Left forelimb (tissue), 1 donor: ENCODE results near the gene CELSR1.

Experiments
- DNase-seq: peaks from one replicate; pipeline ENCODE4 v3.0.0-alpha.2; 2018; ENCODE audit warnings: low spot score

The CELSR1 gene

DNA sequence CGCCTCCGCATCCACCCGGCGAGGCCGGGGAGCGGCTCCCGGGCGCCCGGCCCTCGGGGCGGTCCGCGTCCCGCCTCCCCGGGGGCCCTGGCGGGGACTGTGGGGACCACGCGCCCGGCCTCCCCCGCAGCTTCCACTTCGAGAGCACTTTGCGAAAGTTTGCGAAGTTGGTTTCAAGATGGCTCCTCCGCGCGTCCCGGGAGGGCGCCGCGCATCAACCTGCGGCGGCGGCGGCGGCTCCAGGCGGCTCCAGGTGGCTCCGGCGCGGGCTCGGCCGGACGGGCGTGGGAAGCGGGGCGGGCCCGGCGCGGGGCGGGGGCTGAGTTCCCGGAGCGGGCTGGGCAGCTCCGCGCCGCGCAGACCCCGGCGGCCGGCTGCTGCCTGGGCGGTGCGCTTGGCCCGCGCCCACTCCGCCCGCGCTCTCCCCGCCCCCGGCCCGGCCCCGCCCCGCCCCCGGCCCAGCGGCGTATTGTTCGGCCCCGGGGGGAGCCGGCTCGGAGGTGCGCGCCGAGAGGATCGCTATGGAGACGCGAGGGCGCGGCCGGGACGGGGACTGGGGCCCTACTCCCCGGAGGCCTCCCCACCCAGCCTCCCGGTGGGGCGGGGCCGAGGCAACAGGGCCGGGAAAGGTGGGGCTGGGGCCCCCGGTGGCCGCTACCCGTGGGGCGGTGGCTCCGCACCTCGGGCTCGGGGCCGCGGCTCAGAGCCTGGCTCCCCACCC, at the start of gene CELSR1:
CELSR1 (minus strand) TSS at position 396 of the 721 bp plus-strand sequence. CDS start 450 bp downstream, outside the sequence.
- DNase-seq = no peak

DNA sequence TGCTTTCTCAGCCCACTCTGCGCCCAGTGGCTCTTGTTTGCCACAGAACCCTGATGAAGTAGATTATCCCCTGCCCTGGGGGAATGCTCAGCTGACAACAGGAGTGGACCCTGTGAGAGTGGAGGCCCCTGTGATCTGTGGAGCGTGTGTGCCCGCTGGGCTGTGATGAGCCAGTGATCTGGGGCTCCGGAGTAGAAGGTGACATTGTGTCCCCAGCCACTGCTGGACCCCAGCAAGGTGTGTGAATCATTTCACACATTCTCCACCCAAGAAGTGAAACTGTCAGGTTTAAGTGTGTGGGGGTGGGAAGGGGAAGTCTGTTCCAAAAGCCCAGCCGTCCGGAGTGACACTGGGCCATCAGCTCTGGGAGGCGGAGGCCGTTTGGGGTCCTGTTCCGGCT, 49.6 kb upstream of the CELSR1 start:
- no peak for DNase-seq

GRCh38 chr22:46586531-46587011, 49.2 kb upstream of the CELSR1 start:
- DNase-seq = no peak

DNA sequence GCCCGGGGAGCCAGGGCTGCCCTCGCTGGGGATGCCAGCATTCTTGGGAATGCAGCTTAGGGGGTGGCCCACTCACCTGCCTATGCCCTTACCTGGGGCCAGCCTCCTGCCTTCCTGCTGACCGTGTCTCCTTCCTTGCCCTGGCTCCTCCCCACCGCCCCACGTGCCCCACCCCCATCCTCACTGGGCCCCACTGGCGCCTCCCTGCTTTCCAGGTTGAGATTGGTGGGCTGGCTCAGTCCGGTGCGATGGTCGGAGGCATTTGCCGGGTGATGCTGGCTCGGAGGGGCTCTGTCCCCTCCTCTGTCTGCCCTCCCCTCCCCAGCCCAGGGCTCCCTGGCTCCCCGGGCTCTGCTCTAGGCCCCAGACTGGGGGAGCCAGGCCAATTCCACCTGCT, 48.7 kb upstream of the CELSR1 start:
- no peak for DNase-seq

GRCh38 chr22:46585340-46586122, 48.1 kb upstream of the CELSR1 start:
- DNase-seq = no peak

- no peak for DNase-seq
Observed at GRCh38 chr22:46584081-46584921, 46.9 kb upstream of the CELSR1 start.

DNA sequence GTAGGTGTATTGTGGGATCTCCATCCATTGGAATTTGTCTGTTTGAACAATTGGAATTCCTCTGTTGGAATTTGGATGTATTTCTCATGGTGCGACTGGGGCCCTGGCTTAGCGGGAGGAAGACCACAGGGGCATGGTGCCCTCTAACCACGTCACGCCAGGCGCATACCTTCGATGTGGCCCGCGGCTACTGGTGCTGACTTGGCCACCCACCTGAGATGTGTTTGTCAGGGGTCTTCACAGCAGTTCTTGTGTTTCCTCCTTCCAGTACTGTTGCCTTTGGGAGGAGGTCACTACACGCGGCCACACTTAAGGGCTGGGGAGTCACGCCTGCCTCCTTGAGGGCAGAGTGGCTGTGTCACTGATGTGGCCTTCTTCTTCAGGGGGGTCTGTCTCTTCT, 46.2 kb upstream of the CELSR1 start:
- DNase-seq = no peak

- no peak for DNase-seq
Observed at GRCh38 chr22:46582281-46582933, 45.0 kb upstream of the CELSR1 start.

DNA sequence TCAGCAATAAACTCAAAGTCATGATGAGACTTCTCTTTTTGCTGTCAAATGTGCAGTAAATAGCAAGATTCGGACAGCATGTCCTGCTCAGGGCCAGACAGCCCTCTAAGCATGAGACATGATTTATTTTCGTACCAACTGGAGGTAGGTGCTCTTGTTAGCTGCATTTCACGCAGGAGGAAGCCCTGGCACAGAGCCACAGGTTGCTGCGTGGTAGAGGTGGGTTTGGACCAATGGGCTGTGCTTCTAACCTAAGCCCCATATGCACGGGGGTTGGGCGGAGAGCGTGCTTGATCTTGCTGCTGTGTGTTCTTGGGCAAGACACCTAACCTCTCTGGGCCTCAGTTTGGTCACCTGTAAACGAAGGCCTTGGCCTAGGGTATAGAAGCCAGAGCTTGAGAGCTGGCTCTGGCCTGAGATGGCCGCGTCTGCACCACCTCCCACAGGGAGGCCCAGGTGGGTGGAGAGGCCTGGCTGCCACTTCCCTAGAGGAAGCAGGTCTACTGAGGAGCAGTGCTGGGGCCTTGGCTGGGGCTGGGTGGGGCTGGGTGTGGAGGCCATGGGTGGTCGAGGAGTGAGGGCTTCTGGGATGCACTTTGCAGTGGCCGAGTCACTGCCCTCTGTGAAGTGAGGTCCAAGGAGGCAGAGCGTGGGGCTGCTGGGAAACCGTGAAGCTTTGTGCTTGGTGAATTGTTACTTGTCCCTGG, 44.3 kb upstream of the CELSR1 start:
- no peak for DNase-seq

DNA sequence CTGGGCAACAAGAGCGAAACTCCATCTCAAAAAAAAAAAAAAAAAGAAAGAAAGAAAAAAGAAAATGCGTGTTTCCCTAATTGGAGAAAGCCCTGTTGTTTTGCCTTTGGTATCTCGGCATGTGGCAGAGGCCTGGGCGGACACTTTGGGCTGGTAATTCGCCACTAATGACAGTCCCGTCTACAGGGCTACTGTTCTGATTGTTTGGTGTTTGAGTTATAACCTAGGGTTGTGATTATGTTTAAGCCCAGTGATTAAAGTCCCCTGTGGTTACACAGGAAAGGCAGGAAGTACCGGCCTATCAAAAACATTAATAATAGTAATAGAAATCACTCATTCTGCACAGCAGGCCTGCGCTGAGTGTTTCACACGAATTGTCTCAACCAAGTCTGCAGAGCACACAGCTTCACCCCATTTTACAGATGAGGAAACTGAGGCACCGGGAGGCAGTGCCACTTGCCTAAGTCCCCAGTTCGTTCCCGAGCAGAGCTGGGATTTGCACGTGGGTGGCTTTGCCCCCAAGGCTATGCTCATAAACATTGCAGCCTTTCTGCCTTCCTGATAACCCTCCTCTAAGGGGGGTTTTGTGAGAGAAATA, 43.6 kb upstream of the CELSR1 start:
- DNase-seq = no peak

DNA sequence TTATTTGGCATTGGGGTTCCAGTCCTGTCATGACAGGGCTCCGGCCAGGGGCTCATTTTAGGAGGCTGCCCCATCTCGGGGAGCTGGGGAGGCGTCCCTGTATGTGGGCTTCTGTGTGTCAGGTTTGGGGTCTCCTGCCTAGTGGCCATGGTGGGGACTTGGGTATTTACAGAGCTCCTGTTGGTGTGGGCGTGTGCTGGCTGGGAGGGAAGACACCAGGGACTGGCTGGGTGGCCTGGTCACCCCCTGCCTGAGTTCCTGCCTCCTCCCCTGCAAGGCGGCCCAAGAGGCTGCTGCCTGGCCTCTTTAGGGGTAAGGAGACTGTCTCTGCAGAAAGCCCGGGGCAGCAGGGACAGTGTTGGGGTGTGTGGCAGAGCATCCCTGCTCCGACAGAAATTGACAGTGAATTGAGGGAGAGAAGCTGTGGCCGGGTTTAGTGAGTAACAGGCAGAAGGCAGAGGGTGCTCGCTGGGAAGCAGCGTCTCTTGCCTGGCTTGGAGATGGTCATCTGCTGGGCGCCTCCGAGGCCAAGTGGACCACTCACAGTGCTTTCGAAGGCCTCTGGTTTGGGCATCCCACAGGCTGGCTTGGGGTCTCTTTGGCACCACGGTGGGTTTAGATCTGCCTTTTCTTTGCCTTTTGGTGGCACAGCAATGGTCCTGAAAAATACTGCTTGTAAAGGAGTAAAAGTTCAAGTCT, 42.5 kb upstream of the CELSR1 start:
- DNase-seq = no peak

GRCh38 chr22:46578824-46579561, 41.6 kb upstream of the CELSR1 start:
- DNase-seq = no peak

DNA sequence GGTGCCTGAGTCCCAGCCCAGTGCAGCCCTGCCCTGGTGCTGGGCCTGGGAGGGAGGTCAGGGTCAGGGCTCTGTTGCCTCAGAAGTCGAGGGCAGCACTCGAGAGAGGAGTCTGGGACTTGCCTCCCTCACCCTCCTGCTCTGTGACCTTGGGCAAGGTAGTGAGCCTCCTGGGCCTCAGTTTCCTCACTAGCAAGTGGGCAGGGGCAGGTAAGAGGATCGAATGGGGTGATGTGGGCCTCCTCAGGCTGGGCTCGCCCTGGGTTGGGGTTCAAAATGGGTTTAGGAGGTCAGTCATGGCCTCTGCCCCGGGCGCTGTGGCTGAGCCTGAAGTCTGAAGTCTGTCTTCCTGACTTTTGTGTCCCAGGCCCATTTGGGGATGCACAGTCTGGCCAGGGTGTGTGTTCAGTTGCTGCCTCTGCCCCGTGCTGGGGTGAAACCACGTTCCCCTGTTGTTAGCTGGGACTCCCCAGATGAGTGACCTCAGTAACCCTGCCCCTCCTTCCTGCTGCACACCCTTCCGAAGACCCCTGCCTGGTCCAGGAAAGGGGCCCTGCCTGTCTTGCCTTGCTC, 40.9 kb upstream of the CELSR1 start:
- DNase-seq = no peak

- DNase-seq = no peak
Observed at GRCh38 chr22:46577368-46578249, 40.2 kb upstream of the CELSR1 start.

DNA sequence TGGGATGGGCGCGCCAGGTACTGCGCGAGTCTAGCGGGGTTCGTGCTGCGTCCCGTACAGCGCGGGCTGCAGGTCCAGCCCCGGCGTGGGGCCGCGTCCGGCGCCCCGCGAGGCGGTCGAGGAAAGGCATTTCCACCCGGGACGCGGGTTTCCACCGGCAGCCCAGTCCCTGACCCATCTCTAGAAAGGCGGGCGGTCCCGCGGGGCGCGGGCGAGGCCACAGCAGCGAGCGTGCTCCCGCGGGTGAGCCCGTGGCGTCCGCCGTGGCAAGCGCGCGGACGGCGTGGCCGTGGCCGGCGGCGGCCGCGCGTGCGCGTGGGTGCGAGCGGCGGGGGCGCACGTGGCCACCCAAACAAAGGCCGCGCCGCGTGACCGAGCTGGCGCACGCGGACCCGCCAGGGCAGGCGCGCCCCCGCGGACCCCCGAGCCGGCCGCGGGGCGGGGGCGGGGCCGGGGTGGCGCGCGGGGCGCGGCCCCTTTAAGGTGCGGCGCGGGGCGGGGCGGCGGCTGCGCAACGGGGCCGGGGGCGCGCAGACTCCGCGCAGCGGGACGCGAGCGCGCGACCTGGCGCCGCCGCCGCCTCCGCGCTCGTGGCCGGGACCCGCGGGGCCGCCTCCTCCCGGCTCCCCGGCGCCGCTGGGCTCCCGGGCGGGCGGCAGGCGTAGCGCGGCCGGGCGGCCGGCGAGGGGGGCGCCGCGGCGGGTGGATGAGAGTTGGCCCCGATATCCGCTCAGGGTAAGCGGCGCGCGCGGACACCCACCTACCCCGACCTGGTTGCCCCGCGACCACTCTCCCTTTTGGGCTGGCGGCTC, 39.3 kb upstream of the CELSR1 start:
- no peak for DNase-seq

DNA sequence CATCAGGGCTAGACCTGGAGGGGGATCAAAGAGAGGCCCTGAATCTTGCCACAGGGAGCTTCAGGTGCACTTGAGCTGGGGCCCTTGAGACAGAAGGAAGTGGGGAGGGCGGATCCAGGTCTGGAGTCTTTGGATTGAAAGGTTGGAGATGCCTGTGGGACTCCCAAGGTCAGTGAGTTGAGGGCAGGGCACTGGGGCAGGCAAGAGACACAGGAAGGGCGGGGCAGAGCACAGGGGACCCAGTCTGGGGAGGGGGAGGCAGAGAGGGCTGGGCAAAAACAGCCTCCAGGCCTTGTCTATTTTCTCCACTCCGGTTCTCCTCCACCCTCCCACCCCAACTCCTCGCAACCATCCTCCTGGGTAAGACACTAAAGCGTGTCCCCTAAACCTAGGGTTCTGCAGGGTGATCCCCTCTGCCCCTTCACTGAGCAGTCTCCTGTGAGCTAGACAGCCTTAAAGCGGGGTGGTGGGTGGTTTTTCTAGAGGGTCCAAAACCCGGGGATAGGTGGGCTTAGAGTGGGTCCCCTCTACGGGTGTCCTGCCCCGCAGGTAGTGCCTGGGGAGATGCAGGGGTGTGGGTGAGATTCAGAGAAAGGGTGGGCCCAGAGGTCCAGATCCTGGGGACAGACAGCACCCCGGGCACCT, 38.6 kb upstream of the CELSR1 start:
- DNase-seq = no peak
